LNCAP (cell line): Measurements from ENCODE around the gene PHF2.

ENCODE experiments used
- TF ChIP-seq, protein P1 (sequence below): fragments of 450-650 bp; IDR thresholded peaks from 2 replicates; pipeline ENCODE4 v1.5.1; 2017; ENCODE audit warnings: mild to moderate bottlenecking

PHF2 gene

GRCh38 chr9:93681269-93682154 is 105.1 kb downstream of the PHF2 start:
- TF ChIP-seq, protein P1, sequence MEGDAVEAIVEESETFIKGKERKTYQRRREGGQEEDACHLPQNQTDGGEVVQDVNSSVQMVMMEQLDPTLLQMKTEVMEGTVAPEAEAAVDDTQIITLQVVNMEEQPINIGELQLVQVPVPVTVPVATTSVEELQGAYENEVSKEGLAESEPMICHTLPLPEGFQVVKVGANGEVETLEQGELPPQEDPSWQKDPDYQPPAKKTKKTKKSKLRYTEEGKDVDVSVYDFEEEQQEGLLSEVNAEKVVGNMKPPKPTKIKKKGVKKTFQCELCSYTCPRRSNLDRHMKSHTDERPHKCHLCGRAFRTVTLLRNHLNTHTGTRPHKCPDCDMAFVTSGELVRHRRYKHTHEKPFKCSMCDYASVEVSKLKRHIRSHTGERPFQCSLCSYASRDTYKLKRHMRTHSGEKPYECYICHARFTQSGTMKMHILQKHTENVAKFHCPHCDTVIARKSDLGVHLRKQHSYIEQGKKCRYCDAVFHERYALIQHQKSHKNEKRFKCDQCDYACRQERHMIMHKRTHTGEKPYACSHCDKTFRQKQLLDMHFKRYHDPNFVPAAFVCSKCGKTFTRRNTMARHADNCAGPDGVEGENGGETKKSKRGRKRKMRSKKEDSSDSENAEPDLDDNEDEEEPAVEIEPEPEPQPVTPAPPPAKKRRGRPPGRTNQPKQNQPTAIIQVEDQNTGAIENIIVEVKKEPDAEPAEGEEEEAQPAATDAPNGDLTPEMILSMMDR = no peak

- TF ChIP-seq, protein P1 = peak; percentile 87
Measured at GRCh38 chr9:93682155-93682968, 106.0 kb downstream of the PHF2 start.

GRCh38 chr9:93683331-93684134 is 107.1 kb downstream of the PHF2 start:
- TF ChIP-seq, protein P1 = no peak

GRCh38 chr9:93684161-93684765 is 107.9 kb downstream of the PHF2 start:
- TF ChIP-seq, protein P1 = no peak

- TF ChIP-seq, protein P1 = no peak
Measured at GRCh38 chr9:93684806-93685543, 108.6 kb downstream of the PHF2 start.

GRCh38 chr9:93686127-93686879 is 109.9 kb downstream of the PHF2 start:
- TF ChIP-seq, protein P1 = no peak
